ENCODE data around the gene A1BG.
A peak's percentile ranks its signal among the peaks of the same experiment; 100 is the strongest.

The A1BG gene

GRCh38 chr19:58352760-58353671 lies at the start of gene A1BG:
A1BG (minus strand) TSS chr19:58353492; CDS start chr19:58353437, 55 bp downstream.
- DNase-seq (ENCODE audit: low spot score), result no peak

- DNase-seq (ENCODE audit: low spot score), result no peak
These were observed 48.6 kb upstream of the A1BG start for GRCh38 chr19:58401840-58402421.

- DNase-seq (ENCODE audit: low spot score), result peak; percentile 99
These were observed 47.9 kb upstream of the A1BG start for GRCh38 chr19:58400916-58401839.

- peak; percentile 37 for DNase-seq (ENCODE audit: low spot score)
These were observed 47.1 kb upstream of the A1BG start for GRCh38 chr19:58400316-58400915.

- DNase-seq (ENCODE audit: low spot score), result no peak
These were observed 46.6 kb upstream of the A1BG start for GRCh38 chr19:58399903-58400302.

GRCh38 chr19:58398545-58398944 lies 45.3 kb upstream of the A1BG start:
- no peak for DNase-seq (ENCODE audit: low spot score)

GRCh38 chr19:58398087-58398486 lies 44.8 kb upstream of the A1BG start:
- DNase-seq (ENCODE audit: low spot score), result no peak

- no peak for DNase-seq (ENCODE audit: low spot score)
These were observed 44.3 kb upstream of the A1BG start for GRCh38 chr19:58397533-58398037.

- DNase-seq (ENCODE audit: low spot score), result no peak
These were observed 43.6 kb upstream of the A1BG start for GRCh38 chr19:58396691-58397532.

- peak; percentile 20 for DNase-seq (ENCODE audit: low spot score)
These were observed 42.8 kb upstream of the A1BG start for GRCh38 chr19:58395979-58396627.

GRCh38 chr19:58395220-58395978 lies 42.1 kb upstream of the A1BG start, which contains the start of gene RNF225:
RNF225 (plus strand) TSS chr19:58395656; CDS start chr19:58396090, 434 bp downstream.
- DNase-seq (ENCODE audit: low spot score), result no peak

- no peak for DNase-seq (ENCODE audit: low spot score)
These were observed 41.5 kb upstream of the A1BG start for GRCh38 chr19:58394821-58395219.

- no peak for DNase-seq (ENCODE audit: low spot score)
These were observed 40.4 kb upstream of the A1BG start for GRCh38 chr19:58393725-58394033.

GRCh38 chr19:58392945-58393724 lies 39.8 kb upstream of the A1BG start:
- DNase-seq (ENCODE audit: low spot score), result no peak

- no peak for DNase-seq (ENCODE audit: low spot score)
These were observed 34.9 kb upstream of the A1BG start for GRCh38 chr19:58388175-58388526.

- DNase-seq (ENCODE audit: low spot score), result no peak
These were observed 34.3 kb upstream of the A1BG start for GRCh38 chr19:58387338-58388174.

GRCh38 chr19:58386576-58387337 lies 33.5 kb upstream of the A1BG start, which contains the start of gene RPS5:
RPS5 (plus strand) TSS chr19:58387269; CDS start chr19:58388138, 869 bp downstream.
- peak; percentile 99 for DNase-seq (ENCODE audit: low spot score)
